ENCODE measurements around the gene BMP5. TPM values are rescaled to one million over a fixed set of nuclear protein-coding genes. Genes with fewer than 3 reads are reported as not detected.

BMP5 gene
- polyA plus RNA-seq, 3 donors, result not detected

DNA sequence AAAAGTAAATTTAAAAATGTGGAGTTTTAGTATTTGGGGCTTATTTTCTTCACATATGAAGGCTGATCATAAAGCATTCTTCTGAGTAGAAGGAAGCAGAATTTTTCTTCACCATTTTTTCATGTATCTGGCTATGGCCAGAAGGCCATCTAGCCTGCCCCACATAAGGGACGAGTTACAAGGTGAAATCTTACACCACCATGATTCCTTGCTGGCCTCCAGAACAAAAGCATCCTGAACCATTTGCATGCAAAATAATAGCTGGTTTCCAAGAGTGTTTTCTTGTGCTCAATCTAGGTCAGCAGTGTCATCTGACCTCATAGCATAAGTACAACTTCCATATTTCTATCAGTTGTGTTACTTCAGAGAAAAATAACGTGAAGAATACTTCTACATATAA, 93.1 kb downstream of the BMP5 start:
- no peaks in the 10 kb centered on the region for H3K36me3 Mint-ChIP-seq
- no peaks in the 10 kb centered on the region for H3K4me1 Mint-ChIP-seq
- no peak overlapping the region for H3K27ac Mint-ChIP-seq
- Histone ChIP-seq H3K4me3 (replicated peaks in 1 of 3; ENCODE audit: low read depth in 2 of 3, low read length in 3 of 3) (no peak overlapping the region), H3K4me2 (replicated peaks; ENCODE audit: extremely low read depth, low read length, poor library complexity, severe bottlenecking) (no peak overlapping the region), H3K27ac (ENCODE audit: low read depth in 1 of 2, low read length in 2 of 2) (no peak overlapping the region), H2AFZ (ENCODE audit: insufficient read depth, low read depth, low read length, poor library complexity, severe bottlenecking) (no peak overlapping the region), H3K9me3 (replicated peaks in 1 of 2; ENCODE audit: control insufficient read depth in 1 of 2, insufficient read depth in 1 of 2, low read length in 2 of 2) (no peaks in the 10 kb centered on the region), H3K27me3 (ENCODE audit: control insufficient read depth in 2 of 2, insufficient read depth in 2 of 2, low read length in 2 of 2) (no peaks in the 10 kb centered on the region), H3K36me3 (replicated peaks in 1 of 2; ENCODE audit: control insufficient read depth in 1 of 2, insufficient read depth in 2 of 2, low read length in 2 of 2) (no peaks in the 10 kb centered on the region), H3K79me2 (ENCODE audit: insufficient read depth, low read length) (no peaks in the 10 kb centered on the region), H3K9ac (ENCODE audit: insufficient read depth, low read length, poor library complexity, severe bottlenecking) (no peak overlapping the region), H4K20me1 (ENCODE audit: insufficient read depth, low read length) (no peaks in the 10 kb centered on the region), H3K4me1 (ENCODE audit: control insufficient read depth in 1 of 2, insufficient read depth in 2 of 2, low read length in 2 of 2) (no peaks in the 10 kb centered on the region)
- intact Hi-C loops (cut with micrococcal nuclease), result no loop called here
- no peak for DNase-seq
- 67% methylated on average over 1 of the region's 2 CpGs for WGBS (ENCODE audit: insufficient coverage)
- H3K27me3 Mint-ChIP-seq (ENCODE audit: low read depth in 3 of 3), result peaks cover 0 to 1% (median 0%) of the 10 kb centered on the region in 3 donors
- TF ChIP-seq CTCF (IDR thresholded peaks at IDR 0.05), result no peak
- peaks cover 0 to 3% (median 0%) of the 10 kb centered on the region in 7 donors for H3K9me3 Mint-ChIP-seq
- no peak overlapping the region for H3K4me3 Mint-ChIP-seq

- H3K4me1 Mint-ChIP-seq, result no peaks in the 10 kb centered on the region
- Histone ChIP-seq H4K20me1 (ENCODE audit: insufficient read depth, low read length) (no peaks in the 10 kb centered on the region), H3K4me2 (replicated peaks; ENCODE audit: extremely low read depth, low read length, poor library complexity, severe bottlenecking) (no peak overlapping the region), H2AFZ (ENCODE audit: insufficient read depth, low read depth, low read length, poor library complexity, severe bottlenecking) (no peak overlapping the region), H3K9ac (ENCODE audit: insufficient read depth, low read length, poor library complexity, severe bottlenecking) (no peak overlapping the region), H3K36me3 (replicated peaks in 1 of 2; ENCODE audit: control insufficient read depth in 1 of 2, insufficient read depth in 2 of 2, low read length in 2 of 2) (no peaks in the 10 kb centered on the region), H3K4me3 (replicated peaks in 1 of 3; ENCODE audit: low read depth in 2 of 3, low read length in 3 of 3) (no peak overlapping the region), H3K27me3 (ENCODE audit: control insufficient read depth in 2 of 2, insufficient read depth in 2 of 2, low read length in 2 of 2) (no peaks in the 10 kb centered on the region), H3K27ac (ENCODE audit: low read depth in 1 of 2, low read length in 2 of 2) (no peak overlapping the region), H3K9me3 (replicated peaks in 1 of 2; ENCODE audit: control insufficient read depth in 1 of 2, insufficient read depth in 1 of 2, low read length in 2 of 2) (no peaks in the 10 kb centered on the region), H3K4me1 (ENCODE audit: control insufficient read depth in 1 of 2, insufficient read depth in 2 of 2, low read length in 2 of 2) (no peaks in the 10 kb centered on the region), H3K79me2 (ENCODE audit: insufficient read depth, low read length) (no peaks in the 10 kb centered on the region)
- DNase-seq, result no peak
- H3K27me3 Mint-ChIP-seq (ENCODE audit: low read depth in 3 of 3), result peaks cover 0 to 1% (median 0%) of the 10 kb centered on the region in 3 donors
- no CpG with 5 or more reads among the region's 2 CpGs for WGBS (ENCODE audit: insufficient coverage)
- TF ChIP-seq CTCF (IDR thresholded peaks at IDR 0.05), result no peak
- intact Hi-C loops (cut with micrococcal nuclease), result no loop called here
- H3K27ac Mint-ChIP-seq, result no peak overlapping the region
- H3K4me3 Mint-ChIP-seq, result no peak overlapping the region
- H3K9me3 Mint-ChIP-seq, result peaks cover 0 to 3% (median 0%) of the 10 kb centered on the region in 7 donors
- H3K36me3 Mint-ChIP-seq, result no peaks in the 10 kb centered on the region
These were observed 96.7 kb downstream of the BMP5 start for GRCh38 chr6:55778705-55779104.

Measured in CD14-positive monocyte (primary cell).